CD14-positive monocyte (primary cell): ENCODE results near the gene LHX8. TPM values are rescaled to one million over a fixed set of nuclear protein-coding genes. Genes with fewer than 3 reads are reported as not detected.

Experiments
- DNase-seq, 3 donors: peaks; one replicate each; pipeline ENCODE4 v3.0.0-alpha.2; 2011 to 2022
- H2AFZ ChIP-seq: 2 replicates; pipeline ENCODE4 v1.6.0; 2012; ENCODE audit warnings: mild to moderate bottlenecking, low read depth, low read length, inconsistent platforms; ENCODE audit not compliant: insufficient read depth, poor library complexity, severe bottlenecking
- H3K27ac ChIP-seq, 2 donors: 1 replicate in 1 of 2; 2 replicates in 1 of 2; pipeline ENCODE4 v1.5.1; 2012 to 2013; ENCODE audit warnings: low read length in 2 of 2, control low read depth in 1 of 2, inconsistent platforms in 1 of 2, low read depth in 1 of 2, mild to moderate bottlenecking in 1 of 2
- H3K27me3 ChIP-seq, 2 donors: one replicate each; pipeline versions ENCODE4 v1.6.0 to v1.6.1; 2011 to 2013; ENCODE audit warnings: low read length in 2 of 2; ENCODE audit not compliant: control insufficient read depth in 2 of 2, insufficient read depth in 2 of 2
- H3K36me3 ChIP-seq, 2 donors: replicated peaks in 1 of 2; 1 replicate in 1 of 2; 2 replicates in 1 of 2; pipeline versions ENCODE4 v1.5.1 to v1.6.1; 2012 to 2013; ENCODE audit warnings: low read length in 2 of 2, control low read depth in 1 of 2, inconsistent platforms in 1 of 2, mild to moderate bottlenecking in 1 of 2; ENCODE audit not compliant: insufficient read depth in 2 of 2, control insufficient read depth in 1 of 2
- H3K4me1 ChIP-seq, 2 donors: 1 replicate in 1 of 2; 2 replicates in 1 of 2; pipeline versions ENCODE4 v1.5.1 to v1.6.1; 2012 to 2013; ENCODE audit warnings: low read length in 2 of 2, control low read depth in 1 of 2, inconsistent platforms in 1 of 2, mild to moderate bottlenecking in 1 of 2, moderate library complexity in 1 of 2; ENCODE audit not compliant: insufficient read depth in 2 of 2, control insufficient read depth in 1 of 2
- H3K4me2 ChIP-seq: replicated peaks from 2 replicates; pipeline ENCODE3; 2012; ENCODE audit warnings: low read length, moderate library complexity, mild to moderate bottlenecking; ENCODE audit not compliant: poor library complexity, severe bottlenecking; ENCODE audit errors: extremely low read depth
- H3K4me3 ChIP-seq, 3 experiments: fragments of 200-600 bp in 1 of 3; sonication (generic) in 1 of 3; replicated peaks in 1 of 3; 1 replicate in 2 of 3; 2 replicates in 1 of 3; pipeline ENCODE4 v1.5.1; 2011 to 2013; ENCODE audit warnings: low read length in 3 of 3, mild to moderate bottlenecking in 3 of 3, control low read depth in 2 of 3, low read depth in 2 of 3, inconsistent platforms in 1 of 3, moderate library complexity in 1 of 3
- H3K79me2 ChIP-seq: 2 replicates; pipeline ENCODE4 v1.6.0; 2012; ENCODE audit warnings: mild to moderate bottlenecking, control low read depth, inconsistent platforms, low read length, moderate library complexity; ENCODE audit not compliant: insufficient read depth
- H3K9ac ChIP-seq: 2 replicates; pipeline ENCODE4 v1.6.0; 2017; ENCODE audit warnings: low read length, mild to moderate bottlenecking; ENCODE audit not compliant: insufficient read depth, poor library complexity, severe bottlenecking
- H3K9me3 ChIP-seq, 2 donors: replicated peaks in 1 of 2; 1 replicate in 1 of 2; 2 replicates in 1 of 2; pipeline versions ENCODE4 v1.5.1 to v1.6.1; 2012 to 2013; ENCODE audit warnings: low read length in 2 of 2, control low read depth in 1 of 2; ENCODE audit not compliant: control insufficient read depth in 1 of 2, insufficient read depth in 1 of 2
- H4K20me1 ChIP-seq: 2 replicates; pipeline ENCODE4 v1.6.0; 2012; ENCODE audit warnings: mild to moderate bottlenecking, low read length, control low read depth, moderate library complexity; ENCODE audit not compliant: insufficient read depth
- H3K27ac Mint-ChIP-seq, 7 donors: one replicate each; pipeline ENCODE4 v1.8.0; 2020; ENCODE audit warnings: mild to moderate bottlenecking in 7 of 7, mixed read lengths in 7 of 7, moderate library complexity in 6 of 7, inconsistent platforms in 2 of 7
- H3K27me3 Mint-ChIP-seq, 3 donors: one replicate each; pipeline ENCODE4 v1.8.0; 2021 to 2022; ENCODE audit warnings: low read depth in 3 of 3, mild to moderate bottlenecking in 3 of 3, mixed read lengths in 3 of 3, moderate library complexity in 3 of 3, inconsistent platforms in 1 of 3
- H3K36me3 Mint-ChIP-seq, 2 donors: one replicate each; pipeline ENCODE4 v1.8.0; 2020; ENCODE audit warnings: mixed read lengths in 2 of 2, inconsistent platforms in 1 of 2, mild to moderate bottlenecking in 1 of 2
- H3K4me1 Mint-ChIP-seq: one replicate; pipeline ENCODE4 v1.8.0; 2020; ENCODE audit warnings: mild to moderate bottlenecking, mixed read lengths
- H3K4me3 Mint-ChIP-seq, 2 donors: one replicate each; pipeline ENCODE4 v1.8.0; 2020; ENCODE audit warnings: mild to moderate bottlenecking in 2 of 2, mixed read lengths in 2 of 2, moderate library complexity in 1 of 2
- H3K9me3 Mint-ChIP-seq, 7 donors: one replicate each; pipeline ENCODE4 v1.8.0; 2020 to 2022; ENCODE audit warnings: mixed read lengths in 7 of 7, mild to moderate bottlenecking in 6 of 7, moderate library complexity in 6 of 7, inconsistent platforms in 2 of 7
- CTCF ChIP-seq: fragments of 200-600 bp; IDR thresholded peaks from one replicate; pipeline ENCODE4 v1.8.0; 2022; ENCODE audit warnings: antibody characterized with exemption, mild to moderate bottlenecking
- WGBS: methylation state at CpG from one replicate; pipeline ENCODE4 v1.1.5; 2013; ENCODE audit warnings: missing lambda C conversion rate; ENCODE audit not compliant: insufficient coverage; 5-methylcytosine and 5-hydroxymethylcytosine counted together
- intact Hi-C, 2 donors: fragments of 100-400 bp; cut with micrococcal nuclease; formaldehyde crosslinking; loops; one replicate each; pipeline versions ENCODE4 v1.15.0 to v1.15.1; 2023
- polyA plus RNA-seq, 3 donors: library from polyadenylated mRNA; depleted of rRNA in 1 of 3; unstranded in 2 of 3; stranded (reverse) in 1 of 3; fragments of 300-500 nt in 2 of 3; fragments of >200 nt in 1 of 3; fragmentation: Illumina TruSeq in 2 of 3; gene quantifications; 1 replicate in 2 of 3; 2 replicates in 1 of 3; pipeline ENCODE4 v1.2.3, GENCODE V29; 2012 to 2021

LHX8 gene
- polyA plus RNA-seq, 3 donors: not detected

DNA sequence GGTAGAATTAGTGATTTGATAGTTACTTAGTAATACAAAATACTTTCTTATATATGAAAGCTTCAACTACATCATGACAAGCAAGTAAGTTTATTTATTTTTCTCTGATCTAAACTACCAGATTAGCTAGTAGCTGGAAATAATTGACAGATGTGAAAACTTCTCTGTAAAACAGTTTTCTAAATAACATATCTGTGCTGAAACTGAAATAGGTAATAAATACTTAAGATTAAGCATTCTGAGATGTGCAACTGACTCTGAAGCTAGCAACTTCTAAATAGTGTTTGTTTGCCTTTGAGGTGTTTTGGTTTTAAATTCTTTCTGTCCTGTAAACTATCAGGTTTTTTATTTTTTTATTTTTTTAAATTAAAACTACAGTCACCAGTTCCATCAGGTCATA is 18.5 kb upstream of the LHX8 start:
- no peaks in the 10 kb centered on the region for H3K4me1 ChIP-seq
- H3K9ac ChIP-seq: no peak overlapping the region
- Mint-ChIP-seq H3K36me3 (no peaks in the 10 kb centered on the region), H3K9me3 (peaks cover 0 to 10% (median 6%) of the 10 kb centered on the region in 7 donors), H3K4me1 (no peaks in the 10 kb centered on the region), H3K27me3 (peaks cover 0 to 3% (median 2%) of the 10 kb centered on the region in 3 donors), H3K27ac (no peak overlapping the region), H3K4me3 (no peak overlapping the region)
- H3K4me2 ChIP-seq: no peak overlapping the region
- H3K36me3 ChIP-seq: no peaks in the 10 kb centered on the region
- TF ChIP-seq CTCF: no peak
- H2AFZ ChIP-seq: no peak overlapping the region
- intact Hi-C loops: no loop called here
- H3K79me2 ChIP-seq: no peaks in the 10 kb centered on the region
- no peaks in the 10 kb centered on the region for H4K20me1 ChIP-seq
- H3K4me3 ChIP-seq: no peak overlapping the region
- H3K9me3 ChIP-seq: no peaks in the 10 kb centered on the region
- H3K27ac ChIP-seq: no peak overlapping the region
- no peaks in the 10 kb centered on the region for H3K27me3 ChIP-seq
- DNase-seq: no peak

DNA sequence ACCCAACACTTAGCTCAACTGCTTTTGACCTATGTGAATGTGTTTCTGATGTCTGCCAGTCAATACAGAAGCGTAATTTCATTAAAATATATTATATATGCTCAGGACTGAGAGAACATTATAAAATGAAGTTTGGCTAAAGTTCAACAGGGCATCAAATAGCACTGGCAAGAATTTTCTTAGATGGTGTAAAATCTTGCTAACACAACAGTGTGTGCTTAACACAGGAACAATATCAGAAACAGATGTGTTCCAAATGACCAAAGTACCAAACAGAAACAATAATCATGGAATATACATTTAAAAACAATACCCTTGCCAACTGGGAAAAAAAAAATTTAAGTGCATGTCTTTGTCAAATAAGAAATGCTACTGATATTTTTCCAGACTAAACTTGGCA is 10.4 kb upstream of the LHX8 start:
- peaks cover 32 to 61% of the 10 kb centered on the region in 2 donors for H3K27me3 ChIP-seq
- no peaks in the 10 kb centered on the region for H3K36me3 ChIP-seq
- H3K27ac ChIP-seq: no peak overlapping the region
- intact Hi-C loops: no loop called here
- H4K20me1 ChIP-seq: no peaks in the 10 kb centered on the region
- H3K79me2 ChIP-seq: no peaks in the 10 kb centered on the region
- DNase-seq: no peak
- no peak overlapping the region for H3K4me3 ChIP-seq
- H3K4me1 ChIP-seq: no peaks in the 10 kb centered on the region
- H3K36me3 Mint-ChIP-seq: peaks cover 0 to 3% of the 10 kb centered on the region in 2 donors
- H2AFZ ChIP-seq: no peak overlapping the region
- no peaks in the 10 kb centered on the region for H3K4me1 Mint-ChIP-seq
- H3K4me2 ChIP-seq: no peak overlapping the region
- H3K9ac ChIP-seq: no peak overlapping the region
- peaks cover 8 to 34% (median 24%) of the 10 kb centered on the region in 7 donors for H3K9me3 Mint-ChIP-seq
- H3K9me3 ChIP-seq: peaks cover 7 to 40% of the 10 kb centered on the region in 2 donors
- TF ChIP-seq CTCF: no peak
- H3K4me3 Mint-ChIP-seq: no peak overlapping the region
- peaks cover 48 to 52% (median 50%) of the 10 kb centered on the region in 3 donors for H3K27me3 Mint-ChIP-seq
- WGBS: no CpG with 5 or more reads among the region's 1 CpG
- no peak overlapping the region for H3K27ac Mint-ChIP-seq
